ENCODE data around the gene CYP24A1. TPM values are rescaled to one million over a fixed set of nuclear protein-coding genes. Genes with fewer than 3 reads are reported as not detected.

CYP24A1 gene
- total and polyA plus RNA-seq, 2 of the 8 experiments (the other 6 are each of a cell fraction or from before 2014, with no cell fraction given), result not detected

DNA sequence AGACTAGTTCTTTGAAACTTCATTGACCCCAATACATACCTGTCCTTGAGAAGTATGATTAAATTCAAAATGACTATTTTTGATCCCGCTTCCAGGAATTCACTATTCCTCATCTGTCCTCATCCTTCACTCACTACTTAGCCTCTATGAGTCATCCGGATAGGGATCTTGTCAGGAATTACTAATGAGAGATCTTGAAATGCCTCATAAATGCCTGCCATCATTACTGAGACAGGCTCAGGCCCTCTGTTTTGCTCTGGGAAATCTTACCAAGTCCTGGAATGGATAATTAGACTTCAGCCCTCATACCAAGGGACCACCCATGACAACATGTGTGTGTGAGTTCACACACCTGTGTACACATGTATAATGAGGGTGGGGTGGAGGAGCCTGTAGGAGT lies 2.8 kb upstream of the CYP24A1 start:
- no peaks in the 10 kb centered on the region for H3K79me2 ChIP-seq (ENCODE audit: control insufficient read depth in 1 of 2, insufficient read depth in 2 of 2, low read length in 2 of 2)
- H3K4me3 ChIP-seq (ENCODE audit: extremely low read depth in 1 of 4, insufficient read depth in 2 of 4, low read depth in 3 of 4, low read length in 4 of 4), result no peak overlapping the region
- H2BK120ac ChIP-seq (replicated peaks; ENCODE audit: low read depth, low read length), result no peak overlapping the region
- ChIA-PET POLR2A (ENCODE audit: partially characterized antibody) (no interaction called here), CTCF (ENCODE audit: partially characterized antibody) (interaction anchor here (1.3 to 1.8 kb wide), 4 partner anchors 11 to 237 kb away, joined by 3 to 6 read pairs (median 4); no protein-coding TSS in a partner anchor)
- no peaks in the 10 kb centered on the region for H3K36me3 ChIP-seq (ENCODE audit: control insufficient read depth in 2 of 4, insufficient read depth in 4 of 4, low read length in 3 of 4)
- no peak for TF ChIP-seq CBX5 (IDR thresholded peaks at IDR 0.05; ENCODE audit: low read depth, low read length)
- TF ChIP-seq SIX5 (IDR thresholded peaks at IDR 0.05; ENCODE audit: low read depth, low read length), result no peak
- TF ChIP-seq SUZ12 (IDR thresholded peaks at IDR 0.05; ENCODE audit: low read length), result no peak
- no peak for TF ChIP-seq CHD1 (IDR thresholded peaks at IDR 0.05; ENCODE audit: low read depth, low read length)
- TF ChIP-seq BCL11A (IDR thresholded peaks at IDR 0.05; ENCODE audit: low read depth in 2 of 2, low read length in 2 of 2), result no peak
- H3K4me1 ChIP-seq (replicated peaks in 1 of 4; ENCODE audit: control insufficient read depth in 3 of 4, insufficient read depth in 4 of 4, low read length in 3 of 4), result peaks cover 4 to 16% (median 9%) of the 10 kb centered on the region in 4 experiments; a peak in 6 of 7 replicates
- no peak overlapping the region for H3K56ac ChIP-seq (replicated peaks; ENCODE audit: insufficient read length, low read depth, low read length)
- no peak overlapping the region for H2BK15ac ChIP-seq (ENCODE audit: low read length)
- no peak overlapping the region for H2AFZ ChIP-seq (ENCODE audit: low read length)
- no peak overlapping the region for H2BK20ac ChIP-seq (ENCODE audit: low read length)
- H4K5ac ChIP-seq (ENCODE audit: insufficient read length, low read depth, low read length), result no peak overlapping the region
- no peak overlapping the region for H4K8ac ChIP-seq (ENCODE audit: extremely low read depth, insufficient read depth, low read length)
- H3K4me2 ChIP-seq (ENCODE audit: insufficient read depth in 1 of 2, low read depth in 2 of 2, low read length in 2 of 2), result no peak overlapping the region
- H3K23ac ChIP-seq (ENCODE audit: insufficient read length), result no peak overlapping the region
- DNase-seq (ENCODE audit: low read depth in 1 of 2, low spot score in 2 of 2) (no peak), FAIRE-seq (no peak)
- no peak overlapping the region for H3K18ac ChIP-seq (ENCODE audit: extremely low read depth, low read length)
- H3K4ac ChIP-seq (replicated peaks; ENCODE audit: insufficient read length, low read depth, low read length), result no peak overlapping the region
- no peak overlapping the region for H2AK5ac ChIP-seq (ENCODE audit: low read depth, low read length)
- no peak overlapping the region for H2BK12ac ChIP-seq (ENCODE audit: low read depth, low read length)
- no peaks in the 10 kb centered on the region for H3K79me1 ChIP-seq (ENCODE audit: low read depth, low read length)
- H3K27ac ChIP-seq (ENCODE audit: low read depth, low read length), result no peak overlapping the region
- no peak overlapping the region for H3K14ac ChIP-seq (ENCODE audit: insufficient read length)
- 86% methylated on average over 2 of the region's 2 CpGs; no CpG with 5 or more reads in 1 of the 2 experiments for whole genome bisulfite sequencing, 2 experiments (ENCODE audit: extremely low coverage in 1 of 2, insufficient coverage in 1 of 2, insufficient read length in 1 of 2, insufficient replicate concordance in 2 of 2, low coverage in 1 of 2, low lambda C conversion rate in 2 of 2, missing lambda C conversion rate in 1 of 2)
- peaks cover 14% of the 10 kb centered on the region for H3K23me2 ChIP-seq (ENCODE audit: low read depth, low read length)
- H3K9me3 ChIP-seq (ENCODE audit: insufficient read depth in 2 of 2, low read depth in 1 of 2, low read length in 1 of 2), result no peaks in the 10 kb centered on the region
- H4K91ac ChIP-seq (replicated peaks; ENCODE audit: insufficient read length, low read length), result no peak overlapping the region
- no peak overlapping the region for H3K9ac ChIP-seq (replicated peaks in 1 of 4; ENCODE audit: extremely low read depth in 1 of 4, low read depth in 3 of 4, low read length in 3 of 4)
- H2BK5ac ChIP-seq (ENCODE audit: low read depth, low read length), result no peak overlapping the region
- H3K27me3 ChIP-seq (replicated peaks in 1 of 4; ENCODE audit: control insufficient read depth in 3 of 4, extremely low read depth in 1 of 4, insufficient read depth in 3 of 4, low read length in 3 of 4), result peaks cover 29 to 42% (median 41%) of the 10 kb centered on the region in 4 experiments
- peaks cover 0 to 3% of the 10 kb centered on the region in 2 experiments for H4K20me1 ChIP-seq (replicated peaks in 1 of 2; ENCODE audit: control insufficient read depth in 1 of 2, insufficient read depth in 2 of 2, low read length in 2 of 2)
